Measurements from ENCODE around the gene CALML4. TPM values are rescaled to one million over a fixed set of nuclear protein-coding genes. Genes with fewer than 3 reads are reported as not detected.

The CALML4 gene
- total RNA-seq, 2 donors from 2014 or later = 3.3 to 12.7 TPM

- DNase-seq (no peak), ATAC-seq (no peak)
- H3K27me3 ChIP-seq = no peaks in the 10 kb centered on the region
- intact Hi-C loops (cut with DNase I) = loop anchor here (5.0 kb wide), 1 partner anchor 290 kb away; no protein-coding TSS in a partner anchor
- H3K4me3 ChIP-seq = no peak overlapping the region
- no peaks in the 10 kb centered on the region for H3K9me3 ChIP-seq
- peaks cover 8% of the 10 kb centered on the region for H3K4me1 ChIP-seq
- no peak overlapping the region for H3K27ac ChIP-seq
- 96 to 97% methylated on average over 2 of the region's 2 CpGs for WGBS, 2 donors
- H3K36me3 ChIP-seq (replicated peaks in 1 of 2; ENCODE audit: insufficient read depth in 1 of 2, low read depth in 2 of 2) = no peaks in the 10 kb centered on the region
- TF ChIP-seq CTCF (IDR thresholded peaks at IDR 0.05) (no peak), POLR2A (IDR thresholded peaks at IDR 0.05) (no peak)
Measured at GRCh38 chr15:68152342-68152741, 52.8 kb downstream of the CALML4 start.

GRCh38 chr15:68151277-68151676 is 53.9 kb downstream of the CALML4 start:
- WGBS, 2 donors = 92 to 100% methylated on average over 1 of the region's 1 CpG
- peaks cover 3 to 5% of the 10 kb centered on the region in 2 donors for H3K36me3 ChIP-seq (replicated peaks in 1 of 2; ENCODE audit: insufficient read depth in 1 of 2, low read depth in 2 of 2)
- DNase-seq (no peak), ATAC-seq (no peak)
- no peak overlapping the region for H3K4me3 ChIP-seq
- H3K9me3 ChIP-seq = no peaks in the 10 kb centered on the region
- intact Hi-C loops (cut with DNase I) = loop anchor here (5.0 kb wide), 1 partner anchor 289 kb away; no protein-coding TSS in a partner anchor
- no peak overlapping the region for H3K27ac ChIP-seq
- H3K27me3 ChIP-seq = no peaks in the 10 kb centered on the region
- TF ChIP-seq POLR2A (IDR thresholded peaks at IDR 0.05) = no peak
- TF ChIP-seq CTCF (IDR thresholded peaks at IDR 0.05) = no peak
- H3K4me1 ChIP-seq = peaks cover 8% of the 10 kb centered on the region

- Histone ChIP-seq H3K4me1 (peaks cover 8% of the 10 kb centered on the region), H3K9me3 (no peaks in the 10 kb centered on the region), H3K36me3 (replicated peaks in 1 of 2; ENCODE audit: insufficient read depth in 1 of 2, low read depth in 2 of 2) (peaks cover 3 to 5% of the 10 kb centered on the region in 2 donors), H3K27ac (no peak overlapping the region), H3K27me3 (no peaks in the 10 kb centered on the region), H3K4me3 (no peak overlapping the region)
- DNase-seq = no peak
- WGBS, 2 donors = 78 to 79% methylated on average over 1 of the region's 1 CpG
- ATAC-seq = no peak
- intact Hi-C loops (cut with DNase I) = loop anchor here (5.0 kb wide), 1 partner anchor 288 kb away; no protein-coding TSS in a partner anchor
- TF ChIP-seq POLR2A (IDR thresholded peaks at IDR 0.05) (no peak), CTCF (IDR thresholded peaks at IDR 0.05) (no peak)
Measured at GRCh38 chr15:68150187-68150586, 54.9 kb downstream of the CALML4 start.

GRCh38 chr15:68149059-68149458 is 56.1 kb downstream of the CALML4 start:
- DNase-seq = no peak
- ATAC-seq = no peak
- peaks cover 3 to 5% of the 10 kb centered on the region in 2 donors for H3K36me3 ChIP-seq (replicated peaks in 1 of 2; ENCODE audit: insufficient read depth in 1 of 2, low read depth in 2 of 2)
- no peak overlapping the region for H3K4me3 ChIP-seq
- TF ChIP-seq POLR2A (IDR thresholded peaks at IDR 0.05) = no peak
- TF ChIP-seq CTCF (IDR thresholded peaks at IDR 0.05) = no peak
- H3K27me3 ChIP-seq = no peaks in the 10 kb centered on the region
- no peaks in the 10 kb centered on the region for H3K9me3 ChIP-seq
- H3K27ac ChIP-seq = no peak overlapping the region
- H3K4me1 ChIP-seq = no peaks in the 10 kb centered on the region
- 95 to 97% methylated on average over 1 of the region's 1 CpG for WGBS, 2 donors
- intact Hi-C loops (cut with DNase I) = no loop called here

GRCh38 chr15:68148039-68148438 is 57.1 kb downstream of the CALML4 start:
- 92 to 100% methylated on average over 1 of the region's 1 CpG for WGBS, 2 donors
- Histone ChIP-seq H3K36me3 (replicated peaks in 1 of 2; ENCODE audit: insufficient read depth in 1 of 2, low read depth in 2 of 2) (peaks cover 3 to 5% of the 10 kb centered on the region in 2 donors), H3K27me3 (no peaks in the 10 kb centered on the region), H3K9me3 (no peaks in the 10 kb centered on the region), H3K27ac (no peak overlapping the region), H3K4me3 (no peak overlapping the region), H3K4me1 (no peaks in the 10 kb centered on the region)
- intact Hi-C loops (cut with DNase I) = no loop called here
- no peak for TF ChIP-seq POLR2A (IDR thresholded peaks at IDR 0.05)
- no peak for TF ChIP-seq CTCF (IDR thresholded peaks at IDR 0.05)
- DNase-seq = no peak
- ATAC-seq = no peak

Data from body of pancreas (tissue), 4 donors.